Measurements from ENCODE around the gene HLA-DRA.

DNA sequence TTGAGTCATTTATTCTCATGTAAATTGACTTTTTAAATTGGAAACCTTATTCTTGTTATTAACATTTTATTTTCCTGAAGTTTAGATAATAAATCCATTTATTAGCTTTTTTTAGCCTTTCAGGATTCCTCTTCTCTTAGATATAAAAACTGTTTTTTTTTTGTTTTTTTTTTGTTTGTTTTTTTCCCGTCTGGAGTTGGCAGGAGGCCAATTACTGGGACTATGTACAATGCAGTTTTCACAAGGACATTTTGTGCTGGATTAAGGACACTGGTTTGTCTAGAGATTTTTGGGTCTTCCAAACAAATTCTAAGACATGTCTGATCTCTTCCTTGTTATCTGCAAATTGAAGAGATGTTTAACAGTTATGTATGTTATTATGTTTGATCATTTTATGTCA, 34.0 kb upstream of the HLA-DRA start:
- TF ChIP-seq, protein P1, sequence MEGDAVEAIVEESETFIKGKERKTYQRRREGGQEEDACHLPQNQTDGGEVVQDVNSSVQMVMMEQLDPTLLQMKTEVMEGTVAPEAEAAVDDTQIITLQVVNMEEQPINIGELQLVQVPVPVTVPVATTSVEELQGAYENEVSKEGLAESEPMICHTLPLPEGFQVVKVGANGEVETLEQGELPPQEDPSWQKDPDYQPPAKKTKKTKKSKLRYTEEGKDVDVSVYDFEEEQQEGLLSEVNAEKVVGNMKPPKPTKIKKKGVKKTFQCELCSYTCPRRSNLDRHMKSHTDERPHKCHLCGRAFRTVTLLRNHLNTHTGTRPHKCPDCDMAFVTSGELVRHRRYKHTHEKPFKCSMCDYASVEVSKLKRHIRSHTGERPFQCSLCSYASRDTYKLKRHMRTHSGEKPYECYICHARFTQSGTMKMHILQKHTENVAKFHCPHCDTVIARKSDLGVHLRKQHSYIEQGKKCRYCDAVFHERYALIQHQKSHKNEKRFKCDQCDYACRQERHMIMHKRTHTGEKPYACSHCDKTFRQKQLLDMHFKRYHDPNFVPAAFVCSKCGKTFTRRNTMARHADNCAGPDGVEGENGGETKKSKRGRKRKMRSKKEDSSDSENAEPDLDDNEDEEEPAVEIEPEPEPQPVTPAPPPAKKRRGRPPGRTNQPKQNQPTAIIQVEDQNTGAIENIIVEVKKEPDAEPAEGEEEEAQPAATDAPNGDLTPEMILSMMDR (IDR thresholded peaks at IDR 0.05): no peak
- no peak for TF ChIP-seq POLR2A (IDR thresholded peaks at IDR 0.05)

All from thyroid gland (tissue), 4 donors.